H9 (cell line): ENCODE measurements around the gene VEZT. TPM values are rescaled to one million over a fixed set of nuclear protein-coding genes. Genes with fewer than 3 reads are reported as not detected.

Experiments used
- DNase-seq: peaks from one replicate; pipeline ENCODE4 v3.0.0-alpha.2; 2017
- H2AFZ ChIP-seq: one replicate; pipeline ENCODE4 v1.6.1; 2013; ENCODE audit warnings: mild to moderate bottlenecking, low read length, control low read depth, moderate library complexity
- H2AK5ac ChIP-seq: 2 replicates; pipeline ENCODE4 v1.6.1; 2013; ENCODE audit warnings: low read length, control low read depth, mixed read lengths; ENCODE audit not compliant: insufficient read length
- H2BK120ac ChIP-seq: one replicate; pipeline ENCODE4 v1.6.1; 2013; ENCODE audit warnings: low read depth, mild to moderate bottlenecking, low read length, control low read depth, inconsistent platforms; ENCODE audit not compliant: poor library complexity, severe bottlenecking
- H2BK12ac ChIP-seq: 2 replicates; pipeline ENCODE4 v1.6.1; 2013; ENCODE audit warnings: low read length, control low read depth, mixed read lengths, low read depth; ENCODE audit not compliant: insufficient read length
- H2BK15ac ChIP-seq: 2 replicates; pipeline ENCODE4 v1.6.1; 2013; ENCODE audit warnings: low read depth, low read length, control low read depth
- H2BK20ac ChIP-seq: one replicate; pipeline ENCODE4 v1.6.1; 2013; ENCODE audit warnings: low read depth, mild to moderate bottlenecking, low read length, control low read depth, inconsistent platforms; ENCODE audit not compliant: poor library complexity, severe bottlenecking
- H2BK5ac ChIP-seq: 2 replicates; pipeline ENCODE4 v1.6.1; 2013; ENCODE audit warnings: low read length, control low read depth, mixed read lengths; ENCODE audit not compliant: insufficient read length
- H3K14ac ChIP-seq: 2 replicates; pipeline ENCODE4 v1.6.1; 2013; ENCODE audit warnings: low read length, control low read depth; ENCODE audit not compliant: insufficient read depth
- H3K18ac ChIP-seq: 2 replicates; pipeline ENCODE4 v1.6.1; 2013; ENCODE audit warnings: low read depth, mild to moderate bottlenecking, mixed read lengths, low read length, control low read depth; ENCODE audit not compliant: insufficient read length
- H3K23ac ChIP-seq: 2 replicates; pipeline ENCODE4 v1.6.1; 2013; ENCODE audit warnings: low read length, control low read depth, mixed read lengths, low read depth; ENCODE audit not compliant: insufficient read length
- H3K23me2 ChIP-seq: 2 replicates; pipeline ENCODE4 v1.6.1; 2013; ENCODE audit warnings: low read depth, mild to moderate bottlenecking, mixed read lengths, low read length, control low read depth; ENCODE audit not compliant: insufficient read length, poor library complexity, severe bottlenecking
- H3K27ac ChIP-seq: 2 replicates; pipeline ENCODE4 v1.5.1; 2013; ENCODE audit warnings: low read length, control low read depth, mixed read lengths, low read depth; ENCODE audit not compliant: insufficient read length
- H3K27me3 ChIP-seq: 2 replicates; pipeline ENCODE4 v1.6.1; 2013; ENCODE audit warnings: low read length, control low read depth, inconsistent platforms; ENCODE audit not compliant: insufficient read depth
- H3K4ac ChIP-seq: 2 replicates; pipeline ENCODE4 v1.6.1; 2013; ENCODE audit warnings: low read depth, mild to moderate bottlenecking, control low read depth, inconsistent platforms, low read length, moderate library complexity
- H3K4me1 ChIP-seq: 2 replicates; pipeline ENCODE4 v1.6.1; 2013; ENCODE audit warnings: low read length, control low read depth, inconsistent platforms; ENCODE audit not compliant: insufficient read depth
- H3K4me2 ChIP-seq: 2 replicates; pipeline ENCODE4 v1.6.1; 2013; ENCODE audit warnings: low read length, control low read depth, mixed read lengths; ENCODE audit not compliant: insufficient read length, insufficient read depth
- H3K56ac ChIP-seq: 2 replicates; pipeline ENCODE4 v1.6.1; 2013; ENCODE audit warnings: low read depth, mild to moderate bottlenecking, mixed read lengths, low read length, control low read depth; ENCODE audit not compliant: insufficient read length
- H3K79me1 ChIP-seq: 2 replicates; pipeline ENCODE4 v1.6.1; 2013; ENCODE audit warnings: low read depth, mild to moderate bottlenecking, moderate library complexity, low read length, control low read depth, inconsistent platforms; ENCODE audit not compliant: insufficient read depth, poor library complexity, severe bottlenecking
- H3K79me2 ChIP-seq: 2 replicates; pipeline ENCODE4 v1.6.1; 2013; ENCODE audit warnings: low read length, control low read depth, inconsistent platforms; ENCODE audit not compliant: insufficient read depth
- H3K9ac ChIP-seq: 2 replicates; pipeline ENCODE4 v1.6.1; 2013; ENCODE audit warnings: low read length, control low read depth, mixed read lengths; ENCODE audit not compliant: insufficient read length; ENCODE audit errors: extremely low read depth
- H3K9me3 ChIP-seq: one replicate; pipeline ENCODE4 v1.6.1; 2013; ENCODE audit warnings: low read depth, low read length, inconsistent platforms; ENCODE audit not compliant: control insufficient read depth
- H3T11ph ChIP-seq: one replicate; pipeline ENCODE4 v1.6.1; 2013; ENCODE audit warnings: mild to moderate bottlenecking, low read length, control low read depth, inconsistent platforms
- H4K20me1 ChIP-seq: one replicate; pipeline ENCODE4 v1.6.1; 2013; ENCODE audit not compliant: control insufficient read depth, insufficient read length, insufficient read depth
- H4K5ac ChIP-seq: 2 replicates; pipeline ENCODE4 v1.6.1; 2013; ENCODE audit warnings: low read depth, mild to moderate bottlenecking, mixed read lengths, low read length, control low read depth; ENCODE audit not compliant: insufficient read length
- H4K8ac ChIP-seq: replicated peaks from 2 replicates; pipeline ENCODE4 v1.6.1; 2013; ENCODE audit warnings: low read length, control low read depth, mixed read lengths, low read depth; ENCODE audit not compliant: insufficient read length
- H4K91ac ChIP-seq: 2 replicates; pipeline ENCODE4 v1.6.1; 2013; ENCODE audit warnings: low read depth, mild to moderate bottlenecking, moderate library complexity, mixed read lengths, low read length, control low read depth; ENCODE audit not compliant: insufficient read length
- H3K27ac Mint-ChIP-seq, 3 experiments: 2 replicates in 2 of 3; 3 replicates in 1 of 3; pipeline ENCODE4 v1.8.0; 2020 to 2021; ENCODE audit warnings: mixed read lengths in 3 of 3, mild to moderate bottlenecking in 1 of 3, moderate library complexity in 1 of 3
- H3K27me3 Mint-ChIP-seq: 2 replicates; pipeline ENCODE4 v1.8.0; 2021; ENCODE audit warnings: low read depth, mild to moderate bottlenecking, moderate library complexity, mixed read lengths
- H3K36me3 Mint-ChIP-seq, 3 experiments: 2 replicates in 2 of 3; 3 replicates in 1 of 3; pipeline ENCODE4 v1.8.0; 2020 to 2021; ENCODE audit warnings: low read depth in 3 of 3, mixed read lengths in 3 of 3; ENCODE audit not compliant: insufficient read depth in 1 of 3
- H3K4me1 Mint-ChIP-seq, 2 experiments: 2 replicates each; pipeline ENCODE4 v1.8.0; 2020; ENCODE audit warnings: mixed read lengths in 2 of 2
- H3K4me3 Mint-ChIP-seq, 2 experiments: 2 replicates in 1 of 2; 3 replicates in 1 of 2; pipeline ENCODE4 v1.8.0; 2020 to 2021; ENCODE audit warnings: mild to moderate bottlenecking in 2 of 2, mixed read lengths in 2 of 2, moderate library complexity in 1 of 2
- H3K9me3 Mint-ChIP-seq, 2 experiments: 2 replicates in 1 of 2; 3 replicates in 1 of 2; pipeline ENCODE4 v1.8.0; 2020; ENCODE audit warnings: mild to moderate bottlenecking in 2 of 2, mixed read lengths in 2 of 2, moderate library complexity in 1 of 2
- CTCF ChIP-seq: fragments of 200-600 bp; sonication (generic); conservative IDR thresholded peaks from 3 replicates; pipeline ENCODE4 v1.8.0; 2021; ENCODE audit warnings: antibody characterized with exemption, mild to moderate bottlenecking
- WGBS: extraction: QIAGEN DNeasy Blood & Tissue Kit; methylation state at CpG from one replicate; pipeline ENCODE4 v1.1.7; 2013; ENCODE audit warnings: missing lambda C conversion rate, low lambda C conversion rate, mixed read lengths; ENCODE audit not compliant: insufficient read length; ENCODE audit errors: extremely low coverage; 5-methylcytosine and 5-hydroxymethylcytosine counted together
- total RNA-seq: library from RNA; stranded (reverse); gene quantifications from 2 replicates; pipeline ENCODE4 v1.2.1, GENCODE V29; 2021

The VEZT gene
- total RNA-seq, 1 experiment from 2014 or later = 69.8 TPM

- DNase-seq = no peak
- no peak overlapping the region for H3K9ac ChIP-seq
- no peak overlapping the region for H3K18ac ChIP-seq
- H2BK15ac ChIP-seq = no peak overlapping the region
- Mint-ChIP-seq H3K4me1 (no peaks in the 10 kb centered on the region; a peak in 1 of 4 replicates), H3K27me3 (no peaks in the 10 kb centered on the region), H3K9me3 (no peaks in the 10 kb centered on the region), H3K36me3 (no peaks in the 10 kb centered on the region), H3K27ac (no peak overlapping the region), H3K4me3 (no peak overlapping the region)
- no peak overlapping the region for H2BK20ac ChIP-seq
- H2BK12ac ChIP-seq = no peak overlapping the region
- H3K23ac ChIP-seq = no peak overlapping the region
- H4K8ac ChIP-seq = no peak overlapping the region
- no peak overlapping the region for H3K27ac ChIP-seq
- H3K4me1 ChIP-seq = no peaks in the 10 kb centered on the region
- H2BK5ac ChIP-seq = no peak overlapping the region
- no peak overlapping the region for H3K4ac ChIP-seq
- no peak overlapping the region for H3T11ph ChIP-seq
- H3K79me2 ChIP-seq = no peaks in the 10 kb centered on the region
- H3K79me1 ChIP-seq = no peaks in the 10 kb centered on the region
- no peak overlapping the region for H3K56ac ChIP-seq
- H4K20me1 ChIP-seq = no peaks in the 10 kb centered on the region
- H3K27me3 ChIP-seq = no peaks in the 10 kb centered on the region
- TF ChIP-seq CTCF = no peak
- no peak overlapping the region for H2AK5ac ChIP-seq
- H3K4me2 ChIP-seq = no peak overlapping the region
- no peaks in the 10 kb centered on the region for H3K23me2 ChIP-seq
- WGBS = no CpG with 5 or more reads among the region's 4 CpGs
- H3K14ac ChIP-seq = no peak overlapping the region
- no peak overlapping the region for H4K91ac ChIP-seq
- H3K9me3 ChIP-seq = no peaks in the 10 kb centered on the region
- H2AFZ ChIP-seq = no peak overlapping the region
- H2BK120ac ChIP-seq = no peak overlapping the region
- no peak overlapping the region for H4K5ac ChIP-seq
These were observed 99.2 kb downstream of the VEZT start for GRCh38 chr12:95316798-95317197.
